ENCODE results near the gene APBA2. TPM values are rescaled to one million over a fixed set of nuclear protein-coding genes. Genes with fewer than 3 reads are reported as not detected.
"Not testable (repeated sequence)": the region's sequence is repeated elsewhere in the genome, so short reads cannot be mapped to it uniquely, and the experiment has no call there.

The APBA2 gene
- total and polyA plus RNA-seq, 2 of the 13 experiments (the other 11 are each of a cell fraction or from before 2014, with no cell fraction given), result 0.62 to 2.3 TPM

DNA sequence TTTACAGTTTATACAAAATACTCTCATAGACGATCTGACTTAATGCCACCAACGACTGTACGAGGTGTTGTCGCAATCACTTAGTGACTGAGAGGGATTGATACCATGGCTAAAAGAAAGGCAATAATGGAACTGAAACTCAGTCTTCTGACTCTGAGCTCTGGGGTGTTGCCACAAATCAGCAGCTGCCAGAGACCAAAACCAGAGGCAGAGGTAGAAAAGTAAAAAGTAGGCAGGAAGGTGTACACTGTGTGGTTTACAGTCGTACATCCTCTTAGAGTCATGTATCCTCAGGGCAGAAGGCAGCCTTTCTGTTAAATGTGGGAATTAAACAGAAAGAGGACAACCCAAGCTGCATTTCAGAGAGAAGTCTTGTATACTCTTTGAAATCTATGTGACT is 38.5 kb upstream of the APBA2 start:
- POLR2A ChIA-PET; in situ Hi-C loops (cut with HindIII; ENCODE audit: extremely low pct_ligation_motif_present, low pct_unique_long_range_greater_than_20kb); CTCF ChIA-PET (ENCODE audit: low intra/inter-chr PET ratio, low total read pairs); H3K79me2 ChIP-seq (ENCODE audit: insufficient read depth, low read length); H3K9ac ChIP-seq (ENCODE audit: insufficient read depth, low read depth, low read length); H3K36me3 ChIP-seq (replicated peaks in 1 of 2; ENCODE audit: control insufficient read depth in 1 of 2, insufficient read depth in 2 of 2, low read length in 2 of 2); H2AFZ ChIP-seq (ENCODE audit: low read length); ATAC-seq; H3K27me3 ChIP-seq (ENCODE audit: control insufficient read depth in 1 of 2, insufficient read depth in 2 of 2, low read length in 2 of 2); BruUV-seq (replicated peaks); H4K20me1 ChIP-seq (ENCODE audit: insufficient read depth, low read length); H3K4me2 ChIP-seq (ENCODE audit: low read depth, low read length); H3K27ac ChIP-seq (ENCODE audit: extremely low read length, insufficient read depth, low read length); DNase-seq (ENCODE audit: low spot score); intact Hi-C loops (cut with micrococcal nuclease; ENCODE audit: unreplicated experiment); FAIRE-seq; H3K9me3 ChIP-seq (ENCODE audit: low read length); H3K4me1 ChIP-seq (ENCODE audit: insufficient read depth, low read length); H3K4me3 ChIP-seq (replicated peaks in 1 of 3; ENCODE audit: insufficient read depth in 1 of 3, low read depth in 2 of 3, low read length in 3 of 3): not testable (repeated sequence)
- 71% methylated on average over 5 of the region's 5 CpGs for WGBS (ENCODE audit: low lambda C conversion rate)

DNA sequence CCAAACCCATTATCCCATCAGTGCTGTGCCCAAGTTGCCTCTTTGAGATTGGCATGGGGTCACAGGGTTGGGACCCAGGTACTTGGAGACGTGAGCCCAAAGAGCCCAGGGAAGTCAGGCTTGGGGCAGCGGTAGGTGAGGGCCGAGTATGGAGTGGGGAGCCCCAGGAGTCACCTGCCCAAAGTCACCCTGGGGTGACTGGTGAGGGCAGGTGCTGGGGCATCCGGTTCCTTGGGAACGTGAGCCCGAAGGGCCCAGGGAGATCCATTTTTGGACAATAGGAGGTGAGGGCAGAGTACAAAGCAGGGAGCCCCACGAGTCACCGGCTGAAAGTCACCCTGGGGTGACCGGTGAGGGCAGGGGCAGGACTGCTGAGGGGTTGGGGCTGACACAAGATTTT is 37.8 kb upstream of the APBA2 start:
- intact Hi-C loops (cut with micrococcal nuclease; ENCODE audit: unreplicated experiment); H3K27ac ChIP-seq (ENCODE audit: extremely low read length, insufficient read depth, low read length); H3K27me3 ChIP-seq (ENCODE audit: control insufficient read depth in 1 of 2, insufficient read depth in 2 of 2, low read length in 2 of 2); H3K9ac ChIP-seq (ENCODE audit: insufficient read depth, low read depth, low read length); H3K4me3 ChIP-seq (replicated peaks in 1 of 3; ENCODE audit: insufficient read depth in 1 of 3, low read depth in 2 of 3, low read length in 3 of 3); FAIRE-seq; POLR2A ChIA-PET; DNase-seq (ENCODE audit: low spot score); BruUV-seq (replicated peaks); in situ Hi-C loops (cut with HindIII; ENCODE audit: extremely low pct_ligation_motif_present, low pct_unique_long_range_greater_than_20kb); H3K79me2 ChIP-seq (ENCODE audit: insufficient read depth, low read length); H3K4me2 ChIP-seq (ENCODE audit: low read depth, low read length); H4K20me1 ChIP-seq (ENCODE audit: insufficient read depth, low read length); H3K9me3 ChIP-seq (ENCODE audit: low read length); CTCF ChIA-PET (ENCODE audit: low intra/inter-chr PET ratio, low total read pairs); ATAC-seq; H3K36me3 ChIP-seq (replicated peaks in 1 of 2; ENCODE audit: control insufficient read depth in 1 of 2, insufficient read depth in 2 of 2, low read length in 2 of 2); H3K4me1 ChIP-seq (ENCODE audit: insufficient read depth, low read length); H2AFZ ChIP-seq (ENCODE audit: low read length): not testable (repeated sequence)
- WGBS (ENCODE audit: low lambda C conversion rate), result 77% methylated on average over 7 of the region's 9 CpGs

GRCh38 chr15:28848521-28848920 is 37.3 kb upstream of the APBA2 start, which contains the start of gene GOLGA6L7:
GOLGA6L7 (minus strand) TSS chr15:28848644; CDS start chr15:28848549, 95 bp downstream.
- BruUV-seq (replicated peaks); H2AFZ ChIP-seq (ENCODE audit: low read length); CTCF ChIA-PET (ENCODE audit: low intra/inter-chr PET ratio, low total read pairs); ATAC-seq; H3K4me1 ChIP-seq (ENCODE audit: insufficient read depth, low read length); H3K9me3 ChIP-seq (ENCODE audit: low read length); H3K27me3 ChIP-seq (ENCODE audit: control insufficient read depth in 1 of 2, insufficient read depth in 2 of 2, low read length in 2 of 2); H3K9ac ChIP-seq (ENCODE audit: insufficient read depth, low read depth, low read length); H4K20me1 ChIP-seq (ENCODE audit: insufficient read depth, low read length); H3K79me2 ChIP-seq (ENCODE audit: insufficient read depth, low read length); in situ Hi-C loops (cut with HindIII; ENCODE audit: extremely low pct_ligation_motif_present, low pct_unique_long_range_greater_than_20kb); FAIRE-seq; intact Hi-C loops (cut with micrococcal nuclease; ENCODE audit: unreplicated experiment); H3K4me3 ChIP-seq (replicated peaks in 1 of 3; ENCODE audit: insufficient read depth in 1 of 3, low read depth in 2 of 3, low read length in 3 of 3); H3K36me3 ChIP-seq (replicated peaks in 1 of 2; ENCODE audit: control insufficient read depth in 1 of 2, insufficient read depth in 2 of 2, low read length in 2 of 2); DNase-seq (ENCODE audit: low spot score); H3K4me2 ChIP-seq (ENCODE audit: low read depth, low read length); H3K27ac ChIP-seq (ENCODE audit: extremely low read length, insufficient read depth, low read length); POLR2A ChIA-PET: not testable (repeated sequence)
- WGBS (ENCODE audit: low lambda C conversion rate), result 88% methylated on average over 13 of the region's 13 CpGs

- CTCF ChIA-PET (ENCODE audit: low intra/inter-chr PET ratio, low total read pairs); intact Hi-C loops (cut with micrococcal nuclease; ENCODE audit: unreplicated experiment); in situ Hi-C loops (cut with HindIII; ENCODE audit: extremely low pct_ligation_motif_present, low pct_unique_long_range_greater_than_20kb); FAIRE-seq; H3K79me2 ChIP-seq (ENCODE audit: insufficient read depth, low read length); H3K4me1 ChIP-seq (ENCODE audit: insufficient read depth, low read length); H3K4me3 ChIP-seq (replicated peaks in 1 of 3; ENCODE audit: insufficient read depth in 1 of 3, low read depth in 2 of 3, low read length in 3 of 3); BruUV-seq (replicated peaks); H3K27me3 ChIP-seq (ENCODE audit: control insufficient read depth in 1 of 2, insufficient read depth in 2 of 2, low read length in 2 of 2); H3K9me3 ChIP-seq (ENCODE audit: low read length); H3K36me3 ChIP-seq (replicated peaks in 1 of 2; ENCODE audit: control insufficient read depth in 1 of 2, insufficient read depth in 2 of 2, low read length in 2 of 2); H2AFZ ChIP-seq (ENCODE audit: low read length); H4K20me1 ChIP-seq (ENCODE audit: insufficient read depth, low read length); DNase-seq (ENCODE audit: low spot score); H3K27ac ChIP-seq (ENCODE audit: extremely low read length, insufficient read depth, low read length); ATAC-seq; POLR2A ChIA-PET; H3K9ac ChIP-seq (ENCODE audit: insufficient read depth, low read depth, low read length); H3K4me2 ChIP-seq (ENCODE audit: low read depth, low read length): not testable (repeated sequence)
- WGBS (ENCODE audit: low lambda C conversion rate), result 85% methylated on average over 3 of the region's 17 CpGs
These were observed 36.5 kb upstream of the APBA2 start for GRCh38 chr15:28849271-28849670.

Data from HepG2 (cell line).